Prostate gland (tissue), 2 donors: ENCODE measurements around the gene MAB21L2.

Experiments
- POLR2A ChIP-seq: fragments of 450-650 bp; IDR thresholded peaks from one replicate; pipeline ENCODE4 v1.6.1; 2016; ENCODE audit warnings: antibody characterized with exemption, mild to moderate bottlenecking
- POLR2AphosphoS5 ChIP-seq: sonication (generic); formaldehyde crosslinking; IDR thresholded peaks from one replicate; pipeline ENCODE4 v1.6.1; 2017; ENCODE audit warnings: antibody characterized with exemption
- TF ChIP-seq, protein P1 (sequence below), 4 experiments: fragments of 200-600 bp in 2 of 4; fragments of 450-650 bp in 2 of 4; sonication (generic) in 2 of 4; IDR thresholded peaks; 1 replicate in 3 of 4; 2 replicates in 1 of 4; pipeline ENCODE4 v1.5.1; 2016 to 2019; ENCODE audit warnings: antibody characterized with exemption in 4 of 4, mild to moderate bottlenecking in 2 of 4, moderate library complexity in 2 of 4

DNA sequence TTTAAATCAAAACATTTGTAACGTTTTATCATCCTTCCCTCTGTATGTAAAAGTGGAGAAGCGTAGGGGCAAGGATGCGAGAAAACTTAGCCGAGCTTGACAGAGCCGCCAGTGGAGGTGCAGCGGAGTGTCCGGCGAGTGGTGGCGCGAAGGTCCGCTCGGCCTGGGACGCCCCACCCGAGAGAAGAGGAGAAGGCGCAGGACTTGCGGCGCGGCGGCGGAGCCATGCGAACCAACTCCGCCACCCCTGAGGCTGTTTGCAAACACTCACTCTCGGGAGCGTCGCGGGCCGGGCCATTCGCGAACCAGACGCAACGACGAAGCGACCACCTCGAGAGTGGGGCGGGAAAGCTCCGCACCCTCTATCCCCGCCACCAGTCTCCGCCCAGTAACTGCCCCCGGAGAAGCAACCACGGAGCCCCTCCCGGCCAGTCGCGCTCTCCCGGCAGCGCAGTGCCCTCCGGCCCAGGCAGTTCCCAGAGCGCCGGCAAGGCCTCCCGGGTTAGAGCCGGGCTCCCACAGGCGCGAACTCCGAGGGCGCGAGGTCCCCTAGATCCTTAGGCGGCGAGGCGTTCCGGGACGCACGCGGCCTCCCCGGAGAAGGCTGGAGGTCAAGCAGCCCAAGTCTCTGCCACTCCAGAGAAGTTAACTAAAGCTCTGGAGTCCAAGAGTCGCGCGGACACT, 2.3 kb upstream of the MAB21L2 start:
- TF ChIP-seq POLR2AphosphoS5 (no peak), POLR2A (no peak)
- TF ChIP-seq, protein P1, sequence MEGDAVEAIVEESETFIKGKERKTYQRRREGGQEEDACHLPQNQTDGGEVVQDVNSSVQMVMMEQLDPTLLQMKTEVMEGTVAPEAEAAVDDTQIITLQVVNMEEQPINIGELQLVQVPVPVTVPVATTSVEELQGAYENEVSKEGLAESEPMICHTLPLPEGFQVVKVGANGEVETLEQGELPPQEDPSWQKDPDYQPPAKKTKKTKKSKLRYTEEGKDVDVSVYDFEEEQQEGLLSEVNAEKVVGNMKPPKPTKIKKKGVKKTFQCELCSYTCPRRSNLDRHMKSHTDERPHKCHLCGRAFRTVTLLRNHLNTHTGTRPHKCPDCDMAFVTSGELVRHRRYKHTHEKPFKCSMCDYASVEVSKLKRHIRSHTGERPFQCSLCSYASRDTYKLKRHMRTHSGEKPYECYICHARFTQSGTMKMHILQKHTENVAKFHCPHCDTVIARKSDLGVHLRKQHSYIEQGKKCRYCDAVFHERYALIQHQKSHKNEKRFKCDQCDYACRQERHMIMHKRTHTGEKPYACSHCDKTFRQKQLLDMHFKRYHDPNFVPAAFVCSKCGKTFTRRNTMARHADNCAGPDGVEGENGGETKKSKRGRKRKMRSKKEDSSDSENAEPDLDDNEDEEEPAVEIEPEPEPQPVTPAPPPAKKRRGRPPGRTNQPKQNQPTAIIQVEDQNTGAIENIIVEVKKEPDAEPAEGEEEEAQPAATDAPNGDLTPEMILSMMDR (IDR thresholded peaks at IDR 0.05) = no peak
